NCI-H82 (cell line): Measurements from ENCODE around the gene MICOS13.
"Not testable (repeated sequence)": the region's sequence is repeated elsewhere in the genome, so short reads cannot be mapped to it uniquely, and the experiment has no call there.

Experiments
- DNase-seq: peaks from one replicate; lab custom pipeline; 2025; lab: John Stamatoyannopoulos, UW

MICOS13 gene

GRCh38 chr19:5700455-5701092 lies 20.3 kb upstream of the MICOS13 start:
- DNase-seq = no peak

GRCh38 chr19:5698635-5699422 lies 18.5 kb upstream of the MICOS13 start:
- DNase-seq = no peak

- DNase-seq = no peak
These were observed 17.7 kb upstream of the MICOS13 start for GRCh38 chr19:5697890-5698634.

GRCh38 chr19:5697022-5697889 lies 16.9 kb upstream of the MICOS13 start:
- peak; percentile 33 for DNase-seq

- no peak for DNase-seq
These were observed 16.1 kb upstream of the MICOS13 start for GRCh38 chr19:5696196-5697021.

- DNase-seq = peak; percentile 42
These were observed 15.4 kb upstream of the MICOS13 start for GRCh38 chr19:5695649-5696195.

- DNase-seq = no peak
These were observed 14.8 kb upstream of the MICOS13 start for GRCh38 chr19:5694956-5695648.

- no peak for DNase-seq
These were observed 14.0 kb upstream of the MICOS13 start for GRCh38 chr19:5694167-5694955.

- peak; percentile 33 for DNase-seq
These were observed 13.2 kb upstream of the MICOS13 start for GRCh38 chr19:5693195-5694166.

GRCh38 chr19:5692723-5693194 lies 12.4 kb upstream of the MICOS13 start:
- DNase-seq = no peak

- no peak for DNase-seq
These were observed 11.8 kb upstream of the MICOS13 start for GRCh38 chr19:5691822-5692722.

- peak; percentile 53 for DNase-seq
These were observed 10.9 kb upstream of the MICOS13 start for GRCh38 chr19:5690955-5691821.

GRCh38 chr19:5690125-5690954 lies 10.0 kb upstream of the MICOS13 start, which contains the start of gene RPL36:
Gene RPL36, plus strand, starts transcription at chr19:5690295. Its CDS starts 213 bp downstream, at chr19:5690508.
- DNase-seq = peak; percentile 96

- DNase-seq = not testable (repeated sequence)
These were observed 8.1 kb upstream of the MICOS13 start for GRCh38 chr19:5688262-5688881.
